ENCODE results near the gene BDNF.

The BDNF gene

DNA sequence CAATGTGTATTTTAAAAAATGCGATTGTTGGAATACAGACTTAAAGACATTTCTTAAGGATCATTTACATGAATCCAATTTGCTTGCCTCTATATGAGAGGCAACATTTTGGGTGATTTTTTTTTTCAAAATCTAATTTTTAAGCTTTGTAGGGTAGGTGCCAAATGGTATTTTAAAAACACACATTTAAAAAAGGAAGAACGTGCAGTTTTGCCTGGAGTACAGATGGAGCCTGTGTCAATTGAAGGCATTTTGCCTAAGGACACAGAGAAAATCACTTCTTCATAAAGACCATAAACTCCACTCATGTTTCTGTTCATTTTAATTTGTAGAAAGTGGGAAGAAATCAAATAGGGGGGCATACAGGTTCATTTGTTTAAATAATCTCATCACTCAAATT, 91.3 kb downstream of the BDNF start:
- Histone ChIP-seq H3K4me1 (ENCODE audit: control insufficient read depth in 2 of 2, insufficient read depth in 2 of 2, low read length in 2 of 2) (no peaks in the 10 kb centered on the region), H3K9ac (ENCODE audit: low read depth in 1 of 2, low read length in 2 of 2) (no peak overlapping the region), H3K27ac (ENCODE audit: low read depth in 2 of 2, low read length in 2 of 2) (no peak overlapping the region), H3K4me3 (ENCODE audit: low read length in 2 of 2) (no peak overlapping the region), H3K36me3 (ENCODE audit: control insufficient read depth in 2 of 2, insufficient read depth in 2 of 2, low read length in 2 of 2) (no peaks in the 10 kb centered on the region), H3K27me3 (ENCODE audit: control insufficient read depth in 2 of 2, insufficient read depth in 2 of 2, low read length in 2 of 2) (no peaks in the 10 kb centered on the region), H3K9me3 (ENCODE audit: control insufficient read depth in 2 of 2, low read length in 2 of 2) (no peaks in the 10 kb centered on the region)

DNA sequence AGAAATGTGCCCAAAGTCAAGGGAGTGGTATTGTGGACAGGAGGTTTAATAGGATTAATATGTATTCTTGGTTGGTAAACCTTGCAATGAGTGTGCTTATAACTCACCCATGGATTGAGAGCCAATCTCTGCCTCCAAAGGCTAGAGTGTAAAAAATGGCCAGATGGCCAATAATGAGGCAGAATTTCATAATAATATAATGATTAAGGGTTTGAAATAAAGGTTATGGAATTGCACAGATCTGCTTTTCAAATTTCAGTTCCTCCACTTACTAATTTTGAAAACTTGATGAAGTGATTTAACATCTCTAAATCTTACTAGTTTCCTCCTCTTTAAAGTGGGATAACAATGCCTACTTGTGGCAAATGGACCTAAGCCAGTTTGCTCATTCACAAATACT, 94.8 kb downstream of the BDNF start:
- H3K4me3 ChIP-seq (ENCODE audit: low read length in 2 of 2) = no peak overlapping the region
- H3K27ac ChIP-seq (ENCODE audit: low read depth in 2 of 2, low read length in 2 of 2) = no peak overlapping the region
- H3K9me3 ChIP-seq (ENCODE audit: control insufficient read depth in 2 of 2, low read length in 2 of 2) = no peaks in the 10 kb centered on the region
- H3K4me1 ChIP-seq (ENCODE audit: control insufficient read depth in 2 of 2, insufficient read depth in 2 of 2, low read length in 2 of 2) = no peaks in the 10 kb centered on the region
- H3K36me3 ChIP-seq (ENCODE audit: control insufficient read depth in 2 of 2, insufficient read depth in 2 of 2, low read length in 2 of 2) = no peaks in the 10 kb centered on the region
- H3K9ac ChIP-seq (ENCODE audit: low read depth in 1 of 2, low read length in 2 of 2) = no peak overlapping the region
- H3K27me3 ChIP-seq (ENCODE audit: control insufficient read depth in 2 of 2, insufficient read depth in 2 of 2, low read length in 2 of 2) = no peaks in the 10 kb centered on the region
